Astrocyte of the hippocampus (primary cell): ENCODE measurements around the gene WAC.

ENCODE experiments used
- DNase-seq: peaks from one replicate; pipeline ENCODE4 v3.0.0; 2011; ENCODE audit warnings: low read depth, low spot score

WAC gene

GRCh38 chr10:28666751-28667467, 134.0 kb downstream of the WAC start:
- DNase-seq, result no peak

GRCh38 chr10:28668363-28669226, 135.7 kb downstream of the WAC start:
- DNase-seq, result peak; percentile 87

DNA sequence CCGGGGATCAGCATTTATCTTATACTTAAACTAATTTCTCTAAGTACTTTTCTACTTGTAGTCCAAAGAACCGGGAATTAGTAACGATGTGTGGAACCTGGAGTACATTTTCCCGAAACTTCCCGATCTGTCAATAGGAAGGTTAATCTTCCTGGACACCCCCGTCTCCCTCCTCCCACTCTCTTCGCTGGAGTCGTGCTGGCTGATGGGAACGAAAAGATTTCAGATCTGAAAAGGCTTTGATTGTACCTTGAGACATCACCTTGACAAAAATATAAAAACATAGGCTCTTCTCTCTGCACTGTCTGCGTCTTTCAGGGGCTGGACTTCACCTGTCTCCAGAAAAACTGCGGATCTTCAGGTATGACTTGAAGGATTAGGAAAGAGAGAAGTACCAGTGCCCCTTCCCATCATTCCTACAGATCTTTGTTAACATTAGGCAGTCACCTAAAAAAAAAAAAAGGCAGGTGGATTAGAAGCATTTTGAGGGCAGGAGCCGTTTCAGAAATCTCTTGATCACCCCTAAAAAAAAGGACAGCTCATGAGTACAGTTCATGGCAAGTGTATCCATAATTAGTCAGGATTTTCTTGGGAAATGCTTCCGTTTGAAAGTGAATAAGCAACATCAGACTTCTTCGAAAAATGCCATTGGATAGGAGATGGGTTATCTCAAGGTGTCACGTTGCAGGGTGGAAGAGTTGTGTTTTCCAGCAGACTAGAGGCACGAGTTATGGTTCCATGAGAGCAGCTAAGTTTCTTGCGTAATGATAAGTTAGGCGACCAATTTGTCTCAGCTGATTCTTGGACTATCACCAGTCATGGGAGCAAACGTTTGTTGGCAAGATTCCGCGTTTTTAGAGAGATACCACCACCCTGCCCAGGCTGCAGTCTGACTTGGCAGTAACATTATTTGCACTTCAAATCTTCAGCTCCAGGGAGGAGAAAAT, 136.6 kb downstream of the WAC start:
- no peak for DNase-seq
